Stomach (tissue), 9 donors: ENCODE measurements around the gene RBBP4. TPM values are rescaled to one million over a fixed set of nuclear protein-coding genes. Genes with fewer than 3 reads are reported as not detected.
A peak's percentile ranks its signal among the peaks of the same experiment; 100 is the strongest.
"Not testable (repeated sequence)": the region's sequence is repeated elsewhere in the genome, so short reads cannot be mapped to it uniquely, and the experiment has no call there.

Experiments
- DNase-seq, 2 donors: peaks; one replicate each; pipeline versions ENCODE4 v3.0.0 to v3.0.0-alpha.2; 2013 to 2019
- H3K27ac ChIP-seq, 5 donors: fragments of 200-600 bp in 4 of 5; sonication (generic) in 4 of 5; one replicate each; pipeline ENCODE4 v1.5.1; 2013 to 2019; ENCODE audit warnings: mild to moderate bottlenecking in 1 of 5, moderate library complexity in 1 of 5
- H3K27me3 ChIP-seq, 3 donors: fragments of 200-600 bp; sonication (generic); one replicate each; pipeline ENCODE4 v1.5.1; 2017 to 2019; ENCODE audit warnings: mixed run types in 1 of 3
- H3K36me3 ChIP-seq, 4 donors: fragments of 200-600 bp; sonication (generic); 1 replicate in 3 of 4; 2 replicates in 1 of 4; pipeline ENCODE4 v1.5.1; 2016 to 2019
- H3K4me1 ChIP-seq, 4 donors: fragments of 200-600 bp; sonication (generic); one replicate each; pipeline ENCODE4 v1.5.1; 2016 to 2019
- H3K4me3 ChIP-seq, 4 donors: fragments of 200-600 bp; sonication (generic) in 3 of 4; one replicate each; pipeline ENCODE4 v1.5.1; 2016 to 2019; ENCODE audit warnings: mild to moderate bottlenecking in 1 of 4
- H3K9me3 ChIP-seq, 4 donors: fragments of 200-600 bp; sonication (generic); one replicate each; pipeline ENCODE4 v1.5.1; 2016 to 2019
- EP300 ChIP-seq: sonication (generic); formaldehyde crosslinking; IDR thresholded peaks from one replicate; pipeline ENCODE4 v1.6.1; 2017; ENCODE audit warnings: antibody characterized with exemption
- POLR2A ChIP-seq, 4 donors: fragments of 450-650 bp; IDR thresholded peaks; one replicate each; pipeline ENCODE4 v1.6.1; 2016; ENCODE audit warnings: antibody characterized with exemption in 4 of 4, control low read depth in 2 of 4, mild to moderate bottlenecking in 1 of 4, moderate library complexity in 1 of 4
- POLR2AphosphoS5 ChIP-seq, 3 donors: sonication (generic); formaldehyde crosslinking; IDR thresholded peaks; one replicate each; pipeline ENCODE4 v1.6.1; 2016; ENCODE audit warnings: antibody characterized with exemption in 3 of 3
- whole genome bisulfite sequencing, 5 donors: extraction: QIAGEN DNeasy Blood & Tissue Kit in 3 of 5; methylation state at CpG; one replicate each; pipeline versions ENCODE4 v1.1.5 to v1.1.7; 2013 to 2018; 5-methylcytosine and 5-hydroxymethylcytosine counted together
- intact Hi-C: fragments of 100-400 bp; cut with DNase I; formaldehyde crosslinking; loops from one replicate; pipeline ENCODE4 v1.15.1; 2023; ENCODE audit warnings: low total_unique reads
- polyA plus RNA-seq, 3 donors: library from polyadenylated mRNA; stranded (reverse); fragments of 200-250 nt; gene quantifications; one replicate each; pipeline ENCODE4 v1.2.3, GENCODE V29; 2013
- total RNA-seq, 5 donors: library from RNA; depleted of rRNA; stranded (reverse); fragments of >200 nt; gene quantifications; one replicate each; pipeline versions ENCODE4 v1.1.0 to v1.2.3, GENCODE V29; 2014 to 2016
- TF ChIP-seq, protein P1 (sequence below), 7 experiments: fragments of 450-650 bp in 4 of 7; fragments of 200-600 bp in 3 of 7; sonication (generic) in 3 of 7; IDR thresholded peaks; one replicate each; pipeline ENCODE4 v1.5.1; 2016 to 2019; ENCODE audit warnings: antibody characterized with exemption in 7 of 7, control low read depth in 2 of 7, mild to moderate bottlenecking in 1 of 7
- donor health status: healthy with polysubstance abuse.
- donor health status: Bipolar disorder and iron deficiency.
- donor health status: healthy.

The RBBP4 gene
- total and polyA plus RNA-seq, 8 donors: 38.0 to 226 (median 75.0) TPM

- Histone ChIP-seq H3K9me3 (no peaks in the 10 kb centered on the region), H3K27me3 (peaks cover 0 to 13% (median 3%) of the 10 kb centered on the region in 3 donors), H3K4me3 (no peak overlapping the region), H3K27ac (peak overlapping the region in 3 of 5 donors; percentile 53 to 93 (median 87)), H3K36me3 (no peaks in the 10 kb centered on the region), H3K4me1 (peaks cover 24 to 58% (median 36%) of the 10 kb centered on the region in 4 donors)
- TF ChIP-seq, protein P1, sequence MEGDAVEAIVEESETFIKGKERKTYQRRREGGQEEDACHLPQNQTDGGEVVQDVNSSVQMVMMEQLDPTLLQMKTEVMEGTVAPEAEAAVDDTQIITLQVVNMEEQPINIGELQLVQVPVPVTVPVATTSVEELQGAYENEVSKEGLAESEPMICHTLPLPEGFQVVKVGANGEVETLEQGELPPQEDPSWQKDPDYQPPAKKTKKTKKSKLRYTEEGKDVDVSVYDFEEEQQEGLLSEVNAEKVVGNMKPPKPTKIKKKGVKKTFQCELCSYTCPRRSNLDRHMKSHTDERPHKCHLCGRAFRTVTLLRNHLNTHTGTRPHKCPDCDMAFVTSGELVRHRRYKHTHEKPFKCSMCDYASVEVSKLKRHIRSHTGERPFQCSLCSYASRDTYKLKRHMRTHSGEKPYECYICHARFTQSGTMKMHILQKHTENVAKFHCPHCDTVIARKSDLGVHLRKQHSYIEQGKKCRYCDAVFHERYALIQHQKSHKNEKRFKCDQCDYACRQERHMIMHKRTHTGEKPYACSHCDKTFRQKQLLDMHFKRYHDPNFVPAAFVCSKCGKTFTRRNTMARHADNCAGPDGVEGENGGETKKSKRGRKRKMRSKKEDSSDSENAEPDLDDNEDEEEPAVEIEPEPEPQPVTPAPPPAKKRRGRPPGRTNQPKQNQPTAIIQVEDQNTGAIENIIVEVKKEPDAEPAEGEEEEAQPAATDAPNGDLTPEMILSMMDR (IDR thresholded peaks at IDR 0.05): no peak
- no peak for TF ChIP-seq POLR2A (IDR thresholded peaks at IDR 0.05)
- TF ChIP-seq POLR2AphosphoS5 (IDR thresholded peaks at IDR 0.05): no peak
- no peak for TF ChIP-seq EP300
- WGBS, 5 donors: 85 to 93% (median 88%) methylated on average over 7 of the region's 7 CpGs
- intact Hi-C loops: no loop called here
- DNase-seq: no peak
Measured at GRCh38 chr1:32705516-32705915, 54.5 kb downstream of the RBBP4 start.

GRCh38 chr1:32706491-32706890 lies 55.5 kb downstream of the RBBP4 start:
- H3K36me3 ChIP-seq: no peaks in the 10 kb centered on the region
- peak; percentile 49 to 72 for DNase-seq
- WGBS, 5 donors: 0 to 33% (median 19%) methylated on average over 1 of the region's 1 CpG
- H3K27me3 ChIP-seq: peaks cover 0 to 13% (median 3%) of the 10 kb centered on the region in 3 donors
- H3K4me1 ChIP-seq: peaks cover 24 to 50% (median 31%) of the 10 kb centered on the region in 4 donors
- no peak overlapping the region for H3K4me3 ChIP-seq
- TF ChIP-seq, protein P1 (IDR thresholded peaks at IDR 0.05): no peak
- TF ChIP-seq POLR2A (IDR thresholded peaks at IDR 0.05) (no peak), POLR2AphosphoS5 (IDR thresholded peaks at IDR 0.05) (no peak), EP300 (no peak)
- peak overlapping the region in 3 of 5 donors; percentile 53 to 93 (median 87) for H3K27ac ChIP-seq
- intact Hi-C loops: no loop called here
- no peaks in the 10 kb centered on the region for H3K9me3 ChIP-seq

- no peak for DNase-seq
- TF ChIP-seq, protein P1 (IDR thresholded peaks at IDR 0.05): no peak
- no peak for TF ChIP-seq POLR2A (IDR thresholded peaks at IDR 0.05)
- no peak for TF ChIP-seq POLR2AphosphoS5 (IDR thresholded peaks at IDR 0.05)
- TF ChIP-seq EP300: no peak
- Histone ChIP-seq H3K27me3 (no peaks in the 10 kb centered on the region), H3K4me3 (no peak overlapping the region), H3K4me1 (peaks cover 16 to 38% (median 23%) of the 10 kb centered on the region in 4 donors), H3K36me3 (no peaks in the 10 kb centered on the region), H3K9me3 (no peaks in the 10 kb centered on the region), H3K27ac (no peak overlapping the region)
- 66 to 89% (median 86%) methylated on average over 2 of the region's 2 CpGs for WGBS, 5 donors
- intact Hi-C loops: no loop called here
Measured at GRCh38 chr1:32709075-32709474, 58.1 kb downstream of the RBBP4 start.

- intact Hi-C loops: no loop called here
- no peak overlapping the region for H3K4me3 ChIP-seq
- H3K27me3 ChIP-seq: no peaks in the 10 kb centered on the region
- peaks cover 15 to 34% (median 22%) of the 10 kb centered on the region in 4 donors for H3K4me1 ChIP-seq
- no peak for DNase-seq
- H3K36me3 ChIP-seq: no peaks in the 10 kb centered on the region
- no peak for TF ChIP-seq EP300
- TF ChIP-seq POLR2A (IDR thresholded peaks at IDR 0.05): no peak
- TF ChIP-seq POLR2AphosphoS5 (IDR thresholded peaks at IDR 0.05): no peak
- TF ChIP-seq, protein P1 (IDR thresholded peaks at IDR 0.05): no peak
- H3K27ac ChIP-seq: no peak overlapping the region
- WGBS, 5 donors: 68 to 81% (median 71%) methylated on average over 4 to 5 of the region's 5 CpGs
- H3K9me3 ChIP-seq: no peaks in the 10 kb centered on the region
Measured at GRCh38 chr1:32709476-32709875, 58.5 kb downstream of the RBBP4 start.

DNA sequence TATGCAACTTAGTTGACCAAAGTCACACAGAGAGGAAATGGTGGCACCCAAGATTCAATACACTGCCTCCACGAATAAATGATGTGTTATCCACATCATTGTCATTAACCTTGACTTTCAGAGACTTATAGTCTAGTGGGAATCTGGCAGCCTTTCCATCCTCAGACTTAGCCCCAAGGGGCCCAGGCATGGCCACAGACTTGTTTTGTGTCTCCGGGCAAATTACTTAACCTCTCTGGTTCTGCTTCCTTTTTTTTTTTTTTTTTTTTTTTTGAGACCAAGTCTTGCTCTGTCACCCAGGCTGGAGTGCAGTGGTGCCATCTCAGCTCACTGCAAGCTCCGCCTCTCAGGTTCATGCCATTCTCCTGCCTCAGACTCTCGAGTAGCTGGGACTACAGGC lies 60.2 kb downstream of the RBBP4 start:
- DNase-seq, H3K9me3 ChIP-seq, H3K27ac ChIP-seq, H3K27me3 ChIP-seq, H3K4me3 ChIP-seq, H3K36me3 ChIP-seq: not testable (repeated sequence)
- H3K4me1 ChIP-seq: peaks cover 16 to 28% (median 22%) of the 10 kb centered on the region in 4 donors
- intact Hi-C loops: loop anchor here (5.0 kb wide), 1 partner anchor 61 kb away; no protein-coding TSS in a partner anchor
- WGBS, 5 donors: 76 to 86% (median 79%) methylated on average over 4 of the region's 4 CpGs
